GM19023 (cell line): ENCODE measurements around the gene KRT3.

Experiments
- ATAC-seq: cut with Tn5 transposase; IDR thresholded peaks from one replicate; pipeline ENCODE4 v1.9.1; 2021; ENCODE audit warnings: mild to moderate bottlenecking, moderate library complexity; ENCODE audit not compliant: unreplicated experiment

KRT3 gene

DNA sequence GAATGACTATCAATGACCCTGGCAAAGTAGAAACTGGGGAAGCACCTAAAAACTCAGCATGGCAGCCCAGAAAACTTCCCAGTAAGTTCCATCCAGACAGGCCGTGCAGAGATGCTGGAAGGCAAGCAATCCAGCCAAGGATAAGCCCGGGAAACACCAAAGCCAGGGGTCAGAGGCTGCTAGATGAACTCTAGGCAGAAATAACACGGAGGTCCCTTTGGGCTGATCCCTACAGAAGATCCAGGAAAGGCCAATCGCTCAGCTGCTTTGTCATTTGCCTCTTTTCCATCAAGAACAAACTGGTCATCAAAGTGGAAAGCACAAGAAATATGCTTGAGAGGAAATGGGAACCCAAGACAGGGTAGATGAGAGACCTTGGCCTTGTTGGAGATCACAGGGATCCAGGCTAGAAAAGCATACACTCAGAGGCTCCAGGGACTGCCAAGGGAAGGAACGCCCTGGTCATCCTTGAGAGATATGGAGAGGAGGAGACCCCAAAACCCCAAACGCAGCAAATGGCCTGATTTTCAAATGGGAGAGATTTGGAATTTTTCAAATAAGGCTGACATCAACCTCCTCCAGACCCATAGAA is 31.7 kb upstream of the KRT3 start:
- ATAC-seq = no peak

DNA sequence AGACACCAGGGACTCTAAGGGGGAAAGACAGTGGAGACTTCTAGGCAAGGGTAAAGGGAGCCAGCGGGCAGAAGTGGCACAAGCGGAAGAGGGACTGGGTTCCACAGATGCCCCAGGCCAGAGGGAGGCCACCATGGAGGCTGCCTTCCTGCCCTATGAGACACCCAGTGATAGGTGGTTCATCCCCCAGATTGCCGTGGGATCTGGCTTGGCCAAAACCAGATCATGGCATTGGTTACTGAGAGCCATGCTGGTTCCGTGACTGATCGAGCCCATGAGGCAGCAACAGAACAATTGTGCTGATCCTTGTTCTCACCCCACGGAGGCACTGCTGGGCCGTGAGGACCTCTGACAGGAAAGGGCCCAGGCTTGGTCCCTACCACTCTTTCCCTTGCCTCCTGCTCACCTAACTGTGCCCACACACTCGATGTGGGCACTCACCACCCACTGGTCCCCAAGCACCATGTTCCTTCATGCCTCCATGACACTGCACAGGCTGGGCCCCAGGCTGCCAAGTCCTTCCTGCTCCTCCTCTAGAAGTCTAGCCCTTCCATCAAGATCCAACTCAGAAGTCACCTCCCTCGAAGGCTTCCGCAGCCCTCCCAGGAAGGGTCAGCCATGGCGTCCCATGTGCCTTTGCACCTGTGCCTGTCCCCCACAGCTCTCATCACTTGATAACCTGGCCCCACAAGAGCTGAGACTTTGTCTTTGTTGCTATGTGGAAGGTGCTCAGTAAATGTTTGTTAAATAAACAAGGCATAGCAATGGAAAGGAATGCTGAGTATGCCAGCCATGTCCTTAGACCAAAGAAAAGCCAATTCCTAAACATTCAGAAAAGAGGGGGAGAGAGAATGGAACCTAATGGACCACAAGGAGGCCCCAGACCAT is 30.9 kb upstream of the KRT3 start:
- no peak for ATAC-seq

GRCh38 chr12:52825961-52826360 is 30.0 kb upstream of the KRT3 start:
- no peak for ATAC-seq

GRCh38 chr12:52824741-52825410 is 29.0 kb upstream of the KRT3 start:
- no peak for ATAC-seq

GRCh38 chr12:52823761-52824450 is 28.0 kb upstream of the KRT3 start:
- no peak for ATAC-seq

DNA sequence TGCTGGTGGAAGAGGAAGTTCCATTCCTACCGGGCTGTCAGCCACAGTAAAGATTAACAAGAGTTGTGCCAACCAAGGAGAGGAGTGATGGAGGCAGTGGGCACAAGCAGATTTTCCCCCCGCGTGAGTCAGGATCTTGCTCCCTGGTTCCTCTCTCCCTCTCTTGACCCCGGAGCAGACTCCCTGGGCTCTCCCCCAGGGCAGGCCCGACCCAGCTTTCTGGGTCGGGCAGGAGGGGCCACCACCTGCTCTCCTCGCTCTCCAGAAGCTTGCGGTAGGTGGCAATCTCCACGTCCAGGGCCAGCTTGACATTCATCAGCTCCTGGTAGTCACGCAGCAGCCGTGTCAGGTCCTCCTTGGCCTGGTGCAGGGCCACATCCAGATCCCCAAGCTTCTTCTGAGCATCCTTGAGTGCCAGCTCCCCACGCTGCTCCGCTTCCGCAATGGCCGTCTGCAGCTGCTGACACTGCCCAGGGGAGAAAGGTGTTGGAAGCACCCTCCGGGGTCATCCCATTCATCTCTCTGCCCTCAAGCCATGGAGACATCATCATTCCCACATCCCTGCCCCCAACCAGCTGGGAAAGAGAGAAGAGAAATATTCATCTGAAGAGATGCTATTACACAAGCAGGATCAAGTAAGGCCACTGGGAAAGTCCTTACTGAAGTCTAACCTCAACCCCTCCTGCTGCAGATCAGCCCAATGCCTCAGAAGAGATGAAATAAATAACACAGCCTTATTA is 27.0 kb upstream of the KRT3 start:
- ATAC-seq = no peak

- ATAC-seq = no peak
Measured at GRCh38 chr12:52821826-52822660, 26.1 kb upstream of the KRT3 start.

DNA sequence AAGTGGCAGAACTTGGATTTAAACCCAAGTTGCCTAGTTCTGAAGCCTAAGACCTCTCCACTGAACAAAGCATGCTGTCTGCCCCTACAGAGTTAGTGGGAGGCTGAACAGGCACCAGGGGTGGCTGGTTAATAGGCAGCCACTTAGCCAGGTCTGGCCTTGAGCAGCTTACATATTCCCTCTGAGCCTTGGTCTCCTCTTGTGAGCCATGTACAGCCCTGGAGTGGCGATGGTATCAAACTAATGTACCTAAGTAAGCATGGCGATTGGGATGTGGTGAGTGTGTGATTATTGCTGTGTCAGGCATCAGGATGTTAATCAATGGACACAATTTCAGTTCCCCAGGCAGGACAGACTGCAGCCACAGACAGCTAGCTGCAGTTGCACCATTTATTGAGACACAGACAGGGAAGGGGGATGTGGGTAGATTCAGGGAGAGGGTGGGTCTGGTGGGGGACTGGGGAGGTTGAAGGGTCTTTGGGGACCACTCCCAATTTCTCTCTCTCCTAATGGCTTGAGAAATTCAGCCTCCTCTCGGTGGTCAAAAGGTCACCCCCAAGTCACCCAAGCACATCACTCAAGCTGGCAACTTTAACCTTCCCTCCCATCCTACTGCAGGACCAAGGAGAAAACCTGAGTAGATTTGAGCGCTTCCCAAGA is 25.3 kb upstream of the KRT3 start:
- no peak for ATAC-seq

DNA sequence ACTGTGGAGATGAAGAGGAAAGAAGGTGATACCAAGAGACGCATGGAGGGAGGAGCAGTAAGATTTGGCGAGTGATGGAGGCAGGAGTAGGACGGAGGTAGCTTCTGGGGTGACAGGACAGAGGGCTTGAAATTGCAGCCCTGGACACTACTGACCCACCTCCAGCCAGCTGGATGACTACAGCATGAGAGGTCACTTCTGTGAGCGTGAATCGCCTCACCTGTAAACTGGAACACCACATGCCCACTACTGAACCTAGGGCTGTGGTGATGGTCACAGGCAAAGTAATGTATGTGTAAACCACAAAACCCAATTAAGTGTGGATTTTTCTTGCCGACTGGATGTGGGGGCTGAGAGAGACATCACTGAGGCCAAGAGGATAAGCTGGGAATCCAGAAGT is 24.6 kb upstream of the KRT3 start:
- ATAC-seq = no peak

DNA sequence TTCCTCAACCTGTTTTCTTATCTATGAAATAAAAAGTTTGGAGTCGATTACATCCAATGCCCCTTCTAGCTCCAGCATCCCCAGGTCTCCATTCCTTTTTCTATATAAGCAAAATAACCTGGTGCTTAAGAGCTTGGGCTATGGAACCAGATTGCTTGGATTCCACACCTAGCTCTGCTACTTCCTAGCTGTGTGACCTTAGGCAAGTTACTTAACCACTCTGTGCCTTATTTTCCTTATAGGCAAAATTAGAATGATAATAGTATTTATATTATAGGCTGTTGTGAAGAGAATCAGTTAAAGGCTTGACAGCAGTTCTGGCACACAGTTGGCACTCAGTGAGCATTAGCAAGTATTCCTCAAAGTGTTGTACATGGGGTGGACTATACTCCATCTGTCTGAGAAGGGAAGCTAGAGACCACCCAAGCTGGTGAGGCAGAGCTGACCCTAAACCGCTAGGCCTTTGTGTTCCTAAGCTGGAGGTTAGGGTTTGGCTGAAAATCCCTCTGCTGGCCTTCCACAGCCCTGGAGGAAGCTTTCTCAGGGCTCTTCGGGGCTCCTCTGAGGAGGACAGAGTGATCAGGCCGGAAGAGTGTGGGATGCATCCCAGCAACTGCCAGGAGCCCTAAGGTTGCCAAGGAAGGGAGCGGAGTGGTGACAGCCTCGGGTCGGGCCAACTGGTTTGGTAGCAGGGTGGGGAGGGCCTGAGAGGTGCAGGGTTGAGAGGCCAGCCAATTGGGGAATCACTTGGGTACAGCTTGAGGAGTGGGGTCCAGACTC is 24.0 kb upstream of the KRT3 start:
- no peak for ATAC-seq

DNA sequence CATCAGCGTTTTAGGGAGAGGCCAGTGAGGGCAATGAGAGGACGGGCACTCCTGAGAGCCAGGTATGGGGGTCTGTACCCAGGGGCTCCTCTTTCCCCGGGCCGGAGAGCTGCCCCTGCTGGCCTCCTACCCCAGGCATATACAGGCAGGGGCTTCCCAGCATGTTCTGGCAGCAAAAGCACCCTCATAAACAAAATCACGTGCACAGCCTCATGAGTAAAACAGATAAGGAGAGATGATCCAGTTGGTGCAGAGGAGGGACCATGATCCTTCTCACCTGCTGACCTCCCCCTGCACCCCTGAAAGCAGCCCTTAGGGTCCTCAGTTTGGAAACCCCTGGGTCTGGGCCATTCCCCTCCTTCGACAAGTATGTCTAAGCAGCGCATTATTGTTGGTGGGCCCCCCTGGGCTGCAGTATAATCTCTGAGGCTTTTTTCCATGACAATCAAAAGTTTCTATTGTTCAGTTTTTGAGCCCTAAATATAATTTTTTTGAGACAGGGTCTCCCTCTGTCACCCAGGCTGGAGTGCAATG is 23.0 kb upstream of the KRT3 start:
- ATAC-seq = no peak

DNA sequence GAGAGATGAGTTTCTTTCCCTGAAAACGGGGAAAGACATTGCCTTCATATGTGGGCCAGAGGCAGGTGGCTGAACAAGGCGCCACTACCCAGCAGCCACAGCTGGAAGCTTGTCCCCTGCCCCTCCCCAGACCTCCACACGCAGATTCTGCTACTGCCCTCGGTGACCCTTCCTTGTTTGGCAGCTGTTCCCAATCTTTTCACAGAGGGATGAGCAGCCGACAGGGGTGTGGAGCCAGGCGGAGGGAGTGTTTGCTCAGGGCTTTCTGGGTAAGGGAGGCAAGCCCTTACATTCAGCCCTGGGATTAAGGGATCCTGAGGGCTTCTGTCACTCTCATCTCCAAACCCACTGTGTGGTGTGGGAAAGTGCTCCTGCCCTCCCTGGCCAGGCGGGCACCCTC is 22.5 kb upstream of the KRT3 start:
- no peak for ATAC-seq

- ATAC-seq = no peak
Measured at GRCh38 chr12:52817699-52818238, 21.9 kb upstream of the KRT3 start.

DNA sequence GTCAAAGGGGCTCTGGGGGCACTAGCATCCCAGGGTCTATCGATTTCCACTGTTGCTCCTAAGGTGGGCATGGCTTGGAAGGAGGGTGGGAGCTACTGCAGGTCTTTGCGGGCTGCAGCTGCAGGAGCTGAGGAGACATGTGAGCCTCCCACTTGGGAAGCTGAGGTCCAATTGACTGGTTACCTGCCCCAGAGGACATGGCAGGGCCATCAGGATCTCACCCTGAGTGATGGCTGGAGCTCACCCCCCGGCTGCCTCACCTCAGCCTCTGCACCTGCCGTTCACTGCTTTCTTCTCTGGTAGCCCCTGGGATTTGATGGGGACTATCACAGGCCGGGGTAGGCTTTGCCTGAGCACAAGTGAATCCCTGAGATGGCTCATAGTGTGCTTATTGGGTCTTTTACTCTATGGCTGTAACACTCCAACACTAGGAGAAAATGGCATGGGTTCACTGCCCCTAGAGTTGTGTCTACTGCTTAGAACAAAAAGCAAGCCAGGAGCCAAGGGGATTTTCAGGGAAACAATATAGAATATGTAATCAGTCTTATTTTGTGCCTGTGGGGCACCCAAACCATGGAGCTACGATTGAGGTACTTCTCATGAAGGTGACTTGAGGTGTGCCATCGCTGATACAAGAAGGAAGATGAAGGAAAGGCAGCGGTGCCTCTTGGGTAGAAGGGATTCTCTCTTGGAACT is 21.2 kb upstream of the KRT3 start:
- ATAC-seq = no peak

- no peak for ATAC-seq
Measured at GRCh38 chr12:52815676-52816588, 20.0 kb upstream of the KRT3 start.

GRCh38 chr12:52815161-52815560 is 19.2 kb upstream of the KRT3 start:
- ATAC-seq = no peak
